ENCODE measurements around the gene CTAGE4. TPM values are rescaled to one million over a fixed set of nuclear protein-coding genes. Genes with fewer than 3 reads are reported as not detected.
"Not testable (repeated sequence)": the region's sequence is repeated elsewhere in the genome, so short reads cannot be mapped to it uniquely, and the experiment has no call there.

CTAGE4 gene
- total RNA-seq, 1 experiment from 2014 or later, result 2.1 TPM

DNA sequence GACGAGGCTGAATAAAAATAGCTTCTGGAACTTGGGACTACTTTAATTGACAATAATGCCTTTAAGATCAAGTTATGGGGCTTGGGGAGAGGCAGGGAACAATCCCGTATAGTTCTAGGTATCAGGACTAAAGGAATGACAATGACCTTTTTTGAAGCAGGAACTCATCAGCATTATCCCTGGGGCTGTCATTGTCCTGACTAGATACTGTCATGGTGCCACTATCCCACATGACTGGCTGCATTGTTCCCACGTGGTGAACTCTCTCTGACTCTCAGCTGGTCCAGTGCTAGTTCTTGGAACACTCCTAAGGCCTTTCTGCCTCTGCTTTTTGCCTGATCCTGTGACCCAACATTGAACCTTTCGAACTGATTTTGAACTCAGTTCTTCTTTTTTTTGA, 15.7 kb downstream of the CTAGE4 start:
- not testable (repeated sequence) for H3K9me3 ChIP-seq, H3K4me3 ChIP-seq, H3K36me3 ChIP-seq, H3K27me3 ChIP-seq, DNase-seq

DNA sequence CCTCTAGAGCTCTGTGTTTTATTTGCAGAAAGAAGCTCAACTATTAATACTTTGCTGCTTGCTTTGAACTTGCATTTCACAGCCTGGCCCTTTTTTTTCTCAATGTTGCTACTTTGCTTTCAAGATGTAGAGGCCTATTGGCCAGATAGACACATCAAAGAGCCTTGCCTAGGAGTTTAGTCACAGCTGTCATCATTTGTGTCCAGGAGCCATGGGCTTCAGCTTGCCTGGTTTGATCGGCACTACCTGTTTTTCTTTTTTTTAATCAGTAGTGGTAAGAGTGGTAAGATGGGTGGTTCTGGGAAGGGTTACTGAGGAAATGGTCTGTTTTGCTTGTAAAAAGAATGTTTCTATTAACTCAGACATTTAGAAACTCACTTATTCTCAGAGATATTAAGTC, 18.7 kb downstream of the CTAGE4 start:
- not testable (repeated sequence) for H3K9me3 ChIP-seq, H3K27me3 ChIP-seq, DNase-seq, H3K36me3 ChIP-seq, H3K4me3 ChIP-seq

DNA sequence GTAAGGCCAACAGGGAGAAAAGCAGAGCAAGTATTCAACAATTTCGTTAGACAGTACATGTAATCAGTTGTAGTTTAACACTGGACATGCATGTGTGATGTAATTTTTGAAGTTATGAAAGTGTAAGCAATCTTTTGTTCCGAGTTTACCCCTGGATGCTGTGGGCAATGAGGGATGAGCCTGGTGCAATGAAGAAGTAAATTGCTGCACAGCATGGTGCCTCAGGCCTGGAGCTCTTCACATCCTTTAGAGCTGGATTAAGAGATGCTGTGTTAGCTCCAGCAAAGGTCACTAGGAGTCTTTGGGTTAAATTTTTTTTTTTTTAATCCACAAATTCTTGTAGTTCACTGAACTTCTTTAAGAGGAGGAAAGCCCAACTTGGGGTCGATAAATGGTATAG, 19.8 kb downstream of the CTAGE4 start:
- not testable (repeated sequence) for DNase-seq, H3K36me3 ChIP-seq, H3K9me3 ChIP-seq, H3K4me3 ChIP-seq, H3K27me3 ChIP-seq

DNA sequence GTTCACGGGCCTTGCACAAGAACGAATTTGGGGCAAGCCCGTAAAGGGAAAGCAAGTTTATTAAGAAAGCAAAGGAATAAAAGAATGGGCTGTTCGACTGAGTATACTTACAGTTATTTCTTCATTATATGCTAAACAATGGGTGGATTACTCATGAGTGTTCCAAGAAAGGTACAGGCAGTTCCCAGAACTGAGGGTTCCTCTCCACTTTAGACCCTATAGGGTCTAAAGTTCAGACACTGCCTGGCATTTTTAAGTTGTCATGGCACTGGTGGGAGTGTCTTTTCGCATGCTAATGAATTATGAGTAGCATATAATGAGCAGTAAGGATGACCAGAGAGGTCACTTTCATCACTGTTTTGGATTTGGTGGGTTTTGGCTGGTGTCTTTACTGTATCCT, 22.0 kb downstream of the CTAGE4 start:
- not testable (repeated sequence) for H3K27me3 ChIP-seq, H3K4me3 ChIP-seq, DNase-seq, H3K9me3 ChIP-seq, H3K36me3 ChIP-seq

DNA sequence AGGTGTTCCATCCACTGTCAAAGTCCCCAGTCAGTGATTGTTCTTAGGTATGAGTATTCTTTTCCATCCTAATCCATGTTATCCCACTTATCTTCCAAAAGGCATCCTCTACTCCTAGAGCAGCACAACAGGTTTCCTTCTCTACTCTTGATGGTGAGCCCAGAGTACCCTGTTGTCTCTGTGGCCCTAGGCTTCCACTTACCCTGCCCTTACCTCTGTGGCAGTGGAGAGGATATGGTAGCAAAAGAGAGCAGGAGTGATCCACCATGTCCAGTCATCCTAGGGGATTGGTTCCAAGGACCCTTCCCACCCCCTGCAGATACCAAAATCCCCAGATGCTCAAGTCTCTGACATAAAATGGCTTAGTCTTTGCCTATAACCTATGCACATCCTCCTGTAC, 33.9 kb downstream of the CTAGE4 start:
- not testable (repeated sequence) for H3K9me3 ChIP-seq, H3K27me3 ChIP-seq, H3K36me3 ChIP-seq, H3K4me3 ChIP-seq, DNase-seq

DNA sequence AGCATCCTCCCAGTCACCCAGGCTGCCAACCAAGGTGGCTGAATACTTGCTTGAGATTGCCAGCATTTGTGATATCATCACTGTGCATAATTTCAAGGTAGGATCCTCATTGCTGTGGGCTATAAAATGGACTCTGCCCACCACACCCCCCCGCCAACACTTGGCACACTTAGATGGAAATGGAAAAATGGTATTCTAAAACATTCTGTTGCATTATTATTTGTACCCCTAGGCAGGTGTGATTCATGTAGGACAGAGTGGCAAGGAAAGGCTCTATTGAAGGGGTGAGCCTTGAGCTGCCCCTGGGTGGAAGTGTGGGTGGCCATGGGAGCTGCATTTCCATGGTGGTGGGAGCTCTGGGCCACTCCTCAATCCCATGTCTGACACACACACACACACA, 35.3 kb downstream of the CTAGE4 start:
- not testable (repeated sequence) for H3K4me3 ChIP-seq, H3K27me3 ChIP-seq, DNase-seq, H3K36me3 ChIP-seq, H3K9me3 ChIP-seq

DNA sequence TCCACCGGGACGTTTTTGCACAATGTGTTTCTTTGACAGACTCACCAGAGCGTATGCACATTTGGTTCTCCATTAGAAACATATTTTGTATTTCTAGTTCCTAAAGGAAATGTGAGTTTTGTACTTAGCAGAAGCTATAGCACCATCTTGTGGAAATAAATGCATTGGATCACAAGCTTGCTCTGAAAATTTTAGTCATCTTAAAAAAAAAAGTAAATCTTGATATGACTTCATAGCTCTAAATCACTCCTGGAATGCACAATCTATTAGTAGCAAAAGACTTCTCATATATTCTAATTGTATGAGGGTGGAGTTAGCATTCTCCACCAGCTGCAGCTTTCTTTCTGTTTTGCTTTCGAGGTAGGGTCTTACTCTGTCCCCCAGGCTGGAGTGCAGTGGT, 35.9 kb downstream of the CTAGE4 start:
- not testable (repeated sequence) for H3K4me3 ChIP-seq, H3K27me3 ChIP-seq, H3K9me3 ChIP-seq, DNase-seq, H3K36me3 ChIP-seq

DNA sequence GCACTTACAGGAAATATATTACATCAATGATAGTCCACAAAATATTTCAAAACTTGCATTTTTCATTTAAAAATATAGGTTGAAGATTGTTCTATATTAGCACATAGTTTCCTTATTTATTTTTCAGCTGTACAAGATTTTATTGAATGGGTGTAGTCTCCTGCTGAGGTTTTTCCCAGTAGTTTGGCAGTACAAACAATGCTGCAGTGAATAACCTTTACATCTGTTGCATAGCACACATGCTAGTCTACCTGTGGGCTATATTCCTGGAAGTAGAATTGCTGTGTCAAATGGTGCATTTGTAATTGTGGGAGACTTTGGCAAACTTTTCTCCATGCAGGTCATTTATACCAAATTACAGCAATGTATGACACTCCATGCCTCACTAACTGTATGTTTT, 37.3 kb downstream of the CTAGE4 start:
- H3K27me3 ChIP-seq, H3K4me3 ChIP-seq, H3K36me3 ChIP-seq, DNase-seq, H3K9me3 ChIP-seq: not testable (repeated sequence)

DNA sequence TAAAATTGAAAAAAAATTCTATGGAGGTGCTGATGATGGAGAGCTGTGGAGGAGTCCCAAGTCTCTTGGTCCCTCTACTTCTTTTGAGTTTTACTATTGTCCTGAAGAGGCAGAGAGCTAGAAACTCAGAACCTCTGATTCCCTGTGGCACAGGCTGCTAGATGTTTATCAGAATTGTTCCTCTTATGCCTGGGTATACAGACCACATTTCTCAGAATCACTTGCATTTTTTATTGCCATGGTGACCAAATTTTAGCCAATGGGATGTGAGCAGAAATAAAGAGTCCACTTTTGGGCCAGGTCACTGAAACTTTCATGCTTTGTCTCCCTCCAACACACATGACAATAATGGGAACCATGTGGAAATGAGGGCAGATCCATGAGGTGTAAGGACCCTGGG, 40.4 kb downstream of the CTAGE4 start:
- H3K27me3 ChIP-seq, DNase-seq, H3K36me3 ChIP-seq, H3K9me3 ChIP-seq, H3K4me3 ChIP-seq: not testable (repeated sequence)

DNA sequence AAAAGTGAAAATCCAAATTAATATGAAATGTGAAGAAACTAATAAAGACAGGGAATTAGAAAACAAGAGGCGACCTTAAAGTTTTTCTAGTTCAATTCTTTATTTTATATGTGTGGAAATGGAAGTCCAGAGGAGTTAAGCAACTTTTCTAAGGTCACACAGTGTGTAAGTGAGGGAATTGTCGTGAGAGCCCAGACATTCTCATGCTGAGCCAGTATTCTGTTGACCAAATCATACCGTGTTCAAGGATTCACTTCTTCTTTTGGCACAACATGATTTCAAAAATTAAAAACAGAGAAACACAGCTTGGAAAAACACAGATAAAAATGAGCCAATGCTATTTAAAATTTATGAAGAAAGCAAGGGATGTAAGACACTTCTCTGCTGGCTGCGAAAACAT, 43.6 kb downstream of the CTAGE4 start:
- H3K27me3 ChIP-seq, H3K36me3 ChIP-seq, DNase-seq, H3K9me3 ChIP-seq, H3K4me3 ChIP-seq: not testable (repeated sequence)

DNA sequence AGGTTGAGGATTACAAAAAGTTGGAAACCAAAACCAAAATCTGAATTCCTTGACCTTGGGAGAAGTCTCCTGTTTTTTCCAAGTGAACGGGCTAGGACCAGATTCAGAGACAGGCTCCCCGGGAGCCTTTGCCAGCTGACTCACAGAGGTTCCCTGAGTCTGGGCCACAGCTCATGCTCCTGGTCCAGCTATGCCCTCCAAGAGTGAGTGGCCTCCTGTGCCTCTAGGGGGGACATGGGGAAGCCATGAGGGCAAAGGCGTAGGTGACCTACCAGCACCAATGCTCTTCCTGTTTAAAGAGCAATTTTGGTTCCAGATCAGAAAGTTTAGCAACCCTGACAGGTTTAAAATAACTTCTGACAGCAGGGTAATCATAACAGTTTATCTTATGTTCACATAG, 45.5 kb downstream of the CTAGE4 start:
- DNase-seq, result peak; percentile 8
- not testable (repeated sequence) for H3K27me3 ChIP-seq, H3K9me3 ChIP-seq, H3K36me3 ChIP-seq, H3K4me3 ChIP-seq

DNA sequence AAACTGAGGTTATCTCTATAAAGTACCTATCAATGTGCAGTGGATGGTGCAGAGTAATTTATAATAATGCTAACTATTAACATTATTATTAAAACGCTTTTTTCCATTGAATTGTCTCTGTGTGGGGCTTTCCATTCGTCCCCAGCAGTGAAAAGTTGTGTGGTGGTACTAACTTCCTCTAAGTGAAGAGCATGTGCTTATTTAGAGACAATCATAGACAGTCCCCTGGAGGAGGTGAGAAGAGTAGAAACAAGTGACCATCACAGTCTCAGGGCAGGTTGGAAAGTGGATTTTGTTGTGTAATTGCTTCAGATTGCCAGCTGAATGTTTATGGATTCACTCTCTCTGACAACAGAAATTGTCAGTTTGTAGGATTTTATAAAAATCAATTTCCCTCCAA, 47.8 kb downstream of the CTAGE4 start:
- H3K9me3 ChIP-seq, H3K36me3 ChIP-seq, DNase-seq, H3K27me3 ChIP-seq, H3K4me3 ChIP-seq: not testable (repeated sequence)

DNA sequence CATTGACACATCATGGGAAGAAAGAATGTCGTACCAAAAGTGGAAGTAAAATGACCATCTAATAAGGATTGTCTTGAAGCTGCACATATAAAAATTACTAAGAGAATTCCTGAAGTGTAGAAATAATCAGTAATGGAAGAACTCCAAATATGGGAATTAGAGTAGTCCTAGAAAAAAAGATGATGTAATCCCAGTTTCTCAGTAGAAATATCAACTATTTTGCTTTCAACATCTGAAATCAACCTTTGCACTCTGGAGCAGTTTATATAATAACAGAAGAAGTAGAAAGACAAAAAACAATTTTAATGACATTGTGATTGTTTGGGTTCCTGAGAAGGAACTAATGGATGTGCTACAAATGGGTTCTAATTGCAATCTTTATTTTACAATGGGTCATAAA, 49.8 kb downstream of the CTAGE4 start:
- not testable (repeated sequence) for H3K4me3 ChIP-seq, H3K27me3 ChIP-seq, H3K9me3 ChIP-seq, DNase-seq, H3K36me3 ChIP-seq

Other genes with a start within 250 kb of the CTAGE4 start
- gene OR2F2, start 248.2 kb upstream of the CTAGE4 start, total RNA-seq (2014; rRNA removed; shearing (Covaris generic); ENCODE audit: low replicate concordance), result not detected in 2 replicates
- gene OR2F1, start 228.6 kb upstream of the CTAGE4 start, total RNA-seq (2014; rRNA removed; shearing (Covaris generic); ENCODE audit: low replicate concordance), result 0.49 TPM in 1 of 2 replicates, not detected in the other
- not detected in 2 replicates for gene OR6B1, start 183.1 kb upstream of the CTAGE4 start, total RNA-seq (2014; rRNA removed; shearing (Covaris generic); ENCODE audit: low replicate concordance)
- not detected in 2 replicates for gene OR2A5, start 134.5 kb upstream of the CTAGE4 start, total RNA-seq (2014; rRNA removed; shearing (Covaris generic); ENCODE audit: low replicate concordance)
- not detected in 2 replicates for gene OR2A25, start 113.7 kb upstream of the CTAGE4 start, total RNA-seq (2014; rRNA removed; shearing (Covaris generic); ENCODE audit: low replicate concordance)
- not detected in 2 replicates for gene OR2A12, start 97.2 kb upstream of the CTAGE4 start, total RNA-seq (2014; rRNA removed; shearing (Covaris generic); ENCODE audit: low replicate concordance)
- gene OR2A2, start 73.9 kb upstream of the CTAGE4 start, total RNA-seq (2014; rRNA removed; shearing (Covaris generic); ENCODE audit: low replicate concordance), result not detected in 2 replicates
- gene OR2A14, start 60.3 kb upstream of the CTAGE4 start, total RNA-seq (2014; rRNA removed; shearing (Covaris generic); ENCODE audit: low replicate concordance), result not detected in 2 replicates
- gene ARHGEF35, start 12.4 kb downstream of the CTAGE4 start, total RNA-seq (2014; rRNA removed; shearing (Covaris generic); ENCODE audit: low replicate concordance), result 0.76 TPM in 2 replicates
- gene OR2A42, start 56.1 kb downstream of the CTAGE4 start, total RNA-seq (2014; rRNA removed; shearing (Covaris generic); ENCODE audit: low replicate concordance), result not detected in 2 replicates
- 0.79 TPM in 1 of 2 replicates, not detected in the other for gene OR2A7, start 81.3 kb downstream of the CTAGE4 start, total RNA-seq (2014; rRNA removed; shearing (Covaris generic); ENCODE audit: low replicate concordance)
- 0.57 TPM in 1 of 2 replicates, not detected in the other for gene CTAGE8, start 85.8 kb downstream of the CTAGE4 start, total RNA-seq (2014; rRNA removed; shearing (Covaris generic); ENCODE audit: low replicate concordance)
- gene OR2A1, start 129.0 kb downstream of the CTAGE4 start, total RNA-seq (2014; rRNA removed; shearing (Covaris generic); ENCODE audit: low replicate concordance), result not detected in 2 replicates
- 2.0 and 2.7 TPM in 2 replicates for gene ARHGEF5, start 171.9 kb downstream of the CTAGE4 start, total RNA-seq (2014; rRNA removed; shearing (Covaris generic); ENCODE audit: low replicate concordance)
- not detected in 2 replicates for gene NOBOX, start 220.2 kb downstream of the CTAGE4 start, total RNA-seq (2014; rRNA removed; shearing (Covaris generic); ENCODE audit: low replicate concordance)

Data from MG63 (cell line).